ENCODE data around the gene GEMIN4. TPM values are rescaled to one million over a fixed set of nuclear protein-coding genes. Genes with fewer than 3 reads are reported as not detected.

The GEMIN4 gene
- total RNA-seq, 1 experiment from 2014 or later = 24.6 TPM

DNA sequence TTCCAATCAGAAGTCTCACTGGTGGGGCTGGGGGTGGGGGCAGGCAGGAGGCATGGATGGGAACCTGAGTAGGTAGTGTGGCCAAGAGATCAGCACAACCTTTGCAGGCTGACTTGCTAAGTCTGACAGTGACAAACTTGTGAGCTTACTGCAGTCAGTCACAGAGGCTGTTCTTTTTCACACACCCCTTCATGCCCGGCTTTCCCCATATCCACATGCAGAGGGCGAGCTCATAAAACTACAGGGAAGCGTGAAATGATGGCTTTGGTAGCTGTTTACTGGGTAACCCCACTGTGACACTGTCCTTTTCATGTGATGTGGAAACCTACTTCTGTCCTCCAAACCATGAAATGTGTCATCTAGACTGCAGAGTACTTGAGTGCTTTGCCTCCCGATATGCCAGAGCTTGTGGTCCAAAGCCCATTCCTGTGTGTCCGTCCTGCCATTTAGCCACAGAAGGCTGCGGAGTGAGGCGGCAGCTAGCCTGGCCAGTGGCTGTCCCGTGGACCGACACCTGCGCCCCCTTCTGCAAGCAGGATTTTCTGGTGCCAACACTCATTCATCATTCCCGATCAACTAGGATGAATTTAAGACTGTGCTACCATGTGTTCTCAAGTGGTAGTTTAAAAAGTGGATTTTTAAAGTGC is 9.8 kb downstream of the GEMIN4 start:
- TF ChIP-seq EZH2phosphoT487 (IDR thresholded peaks at IDR 0.05; ENCODE audit: borderline replicate concordance, low read length) (no peak), EZH2 (IDR thresholded peaks at IDR 0.05; ENCODE audit: low read length, unreplicated experiment) (no peak)
- TF ChIP-seq, protein P1, sequence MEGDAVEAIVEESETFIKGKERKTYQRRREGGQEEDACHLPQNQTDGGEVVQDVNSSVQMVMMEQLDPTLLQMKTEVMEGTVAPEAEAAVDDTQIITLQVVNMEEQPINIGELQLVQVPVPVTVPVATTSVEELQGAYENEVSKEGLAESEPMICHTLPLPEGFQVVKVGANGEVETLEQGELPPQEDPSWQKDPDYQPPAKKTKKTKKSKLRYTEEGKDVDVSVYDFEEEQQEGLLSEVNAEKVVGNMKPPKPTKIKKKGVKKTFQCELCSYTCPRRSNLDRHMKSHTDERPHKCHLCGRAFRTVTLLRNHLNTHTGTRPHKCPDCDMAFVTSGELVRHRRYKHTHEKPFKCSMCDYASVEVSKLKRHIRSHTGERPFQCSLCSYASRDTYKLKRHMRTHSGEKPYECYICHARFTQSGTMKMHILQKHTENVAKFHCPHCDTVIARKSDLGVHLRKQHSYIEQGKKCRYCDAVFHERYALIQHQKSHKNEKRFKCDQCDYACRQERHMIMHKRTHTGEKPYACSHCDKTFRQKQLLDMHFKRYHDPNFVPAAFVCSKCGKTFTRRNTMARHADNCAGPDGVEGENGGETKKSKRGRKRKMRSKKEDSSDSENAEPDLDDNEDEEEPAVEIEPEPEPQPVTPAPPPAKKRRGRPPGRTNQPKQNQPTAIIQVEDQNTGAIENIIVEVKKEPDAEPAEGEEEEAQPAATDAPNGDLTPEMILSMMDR (conservative IDR thresholded peaks at IDR 0.05; ENCODE audit: low read depth, low read length) = no peak
- Histone ChIP-seq H3K79me2 (ENCODE audit: low read length) (peaks cover 53% of the 10 kb centered on the region), H3K36me3 (ENCODE audit: low read depth, low read length) (peaks cover 34% of the 10 kb centered on the region), H3K27me3 (ENCODE audit: low read length) (no peaks in the 10 kb centered on the region), H2AFZ (ENCODE audit: low read length) (no peak overlapping the region), H3K27ac (ENCODE audit: low read length) (no peak overlapping the region), H4K20me1 (ENCODE audit: low read length) (peaks cover 3% of the 10 kb centered on the region; the same call in 1 of the 2 replicates), H3K9me2 (replicated peaks; ENCODE audit: low read length) (no peaks in the 10 kb centered on the region), H3K4me1 (ENCODE audit: insufficient read depth, low read length) (no peaks in the 10 kb centered on the region), H3F3A (ENCODE audit: low read length, unreplicated experiment) (peaks cover 4% of the 10 kb centered on the region), H3K9ac (ENCODE audit: low read length) (no peak overlapping the region), H3K4me2 (ENCODE audit: low read length) (no peak overlapping the region), H3K9me3 (ENCODE audit: low read length) (no peaks in the 10 kb centered on the region), H3K4me3 (ENCODE audit: low read length) (no peak overlapping the region)
- intact Hi-C loops (cut with micrococcal nuclease) = no loop called here
- no peak for ATAC-seq
- BruUV-seq (replicated peaks) = no TSS peak
- CTCF ChIA-PET = no interaction called here
- DNase-seq = no peak
- POLR2A ChIA-PET (ENCODE audit: unreplicated experiment) = no interaction called here

DNA sequence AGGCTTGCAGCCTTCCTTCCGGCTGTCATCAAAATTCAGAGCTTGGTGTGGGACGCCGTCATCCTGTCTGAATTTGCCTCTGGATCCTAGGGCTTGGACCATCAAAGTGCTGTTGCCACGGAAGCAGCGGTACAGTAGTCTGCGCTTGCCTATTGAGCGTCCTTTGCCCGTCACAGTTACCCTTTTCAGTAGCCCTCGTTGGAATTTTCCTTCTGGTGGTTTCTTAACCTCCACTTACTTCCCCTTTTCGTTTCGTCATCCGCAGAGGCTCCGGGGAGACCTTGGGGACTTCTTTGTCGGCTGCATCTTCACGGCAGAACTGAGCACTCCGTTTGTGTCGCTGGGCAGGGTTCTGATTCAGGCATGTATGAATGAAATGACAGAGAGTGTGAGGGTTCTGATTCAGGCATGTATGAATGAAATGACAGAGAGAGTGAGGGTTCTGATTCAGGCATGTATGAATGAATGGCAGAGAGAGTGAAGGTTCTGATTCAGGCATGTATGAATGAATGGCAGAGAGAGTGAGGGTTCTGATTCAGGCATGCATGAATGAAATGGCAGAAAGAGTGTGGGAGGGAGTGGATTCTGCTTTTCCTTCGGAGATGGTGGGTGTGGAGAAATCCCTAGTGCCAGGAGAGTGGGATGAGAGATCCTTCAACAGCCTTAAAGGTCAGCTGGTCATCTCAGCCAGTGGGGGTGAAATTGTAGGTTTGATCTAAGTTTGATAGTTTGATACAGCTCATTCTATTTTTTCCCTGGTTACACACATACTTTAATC is 11.6 kb downstream of the GEMIN4 start:
- Histone ChIP-seq H3K4me3 (ENCODE audit: low read length) (no peak overlapping the region), H3K36me3 (ENCODE audit: low read depth, low read length) (peaks cover 28% of the 10 kb centered on the region), H3K4me1 (ENCODE audit: insufficient read depth, low read length) (no peaks in the 10 kb centered on the region), H3K9me3 (ENCODE audit: low read length) (no peaks in the 10 kb centered on the region), H3K9ac (ENCODE audit: low read length) (no peak overlapping the region), H4K20me1 (ENCODE audit: low read length) (peaks cover 3% of the 10 kb centered on the region; the same call in 1 of the 2 replicates), H3F3A (ENCODE audit: low read length, unreplicated experiment) (peaks cover 4% of the 10 kb centered on the region), H3K79me2 (ENCODE audit: low read length) (peaks cover 48% of the 10 kb centered on the region), H3K27ac (ENCODE audit: low read length) (no peak overlapping the region), H3K27me3 (ENCODE audit: low read length) (no peaks in the 10 kb centered on the region), H3K4me2 (ENCODE audit: low read length) (no peak overlapping the region), H3K9me2 (replicated peaks; ENCODE audit: low read length) (no peaks in the 10 kb centered on the region), H2AFZ (ENCODE audit: low read length) (no peak overlapping the region)
- CTCF ChIA-PET = no interaction called here
- DNase-seq = no peak
- TF ChIP-seq, protein P1 (conservative IDR thresholded peaks at IDR 0.05; ENCODE audit: low read depth, low read length) = no peak
- TF ChIP-seq EZH2phosphoT487 (IDR thresholded peaks at IDR 0.05; ENCODE audit: borderline replicate concordance, low read length) = no peak
- no peak for TF ChIP-seq EZH2 (IDR thresholded peaks at IDR 0.05; ENCODE audit: low read length, unreplicated experiment)
- ATAC-seq = no peak
- BruUV-seq (replicated peaks) = no TSS peak
- POLR2A ChIA-PET (ENCODE audit: unreplicated experiment) = no interaction called here
- intact Hi-C loops (cut with micrococcal nuclease) = no loop called here

Data from PC-3 (cell line).